K562 (cell line): ENCODE data around the gene REEP2. TPM values are rescaled to one million over a fixed set of nuclear protein-coding genes. Genes with fewer than 3 reads are reported as not detected.

Experiments
- ATAC-seq: fragments of 200-7000 bp; cut with Tn5 transposase; 3 replicates; pipeline ENCODE4 v1.9.1; 2020; ENCODE audit warnings: moderate library complexity
- BruUV-seq: library from RNA; stranded (reverse); fragments of 400-500 nt; replicated peaks from 2 replicates; lab custom pipeline; 2021; lab: Mats Ljungman, UMichigan
- CTCF ChIA-PET: fragments of 300-600 bp; formaldehyde crosslinking; extraction: SDS; loops from one replicate; lab custom pipeline; 2021; ENCODE audit warnings: low intra/inter-chr PET ratio; lab: Yijun Ruan, JAX
- POLR2A ChIA-PET: fragments of 300-600, 350-650 bp; sonication (Branson Sonifier 250); formaldehyde crosslinking; extraction: SDS; loops from one replicate; lab custom pipeline; 2021; ENCODE audit warnings: antibody characterized with exemption, inconsistent platforms; lab: Yijun Ruan, JAX
- DNase-seq, 4 experiments: peaks; one replicate each; pipeline versions ENCODE4 v3.0.0 to v3.0.0-alpha.2; 2011 to 2018; ENCODE audit warnings: low spot score in 3 of 4, mixed read lengths in 3 of 4; ENCODE audit errors: extremely low read depth in 1 of 4
- FAIRE-seq: peaks from 2 replicates; lab custom pipeline; 2011; peaks lifted over from hg19 to GRCh38; lab: Jason Lieb, UNC
- H2AFZ ChIP-seq: 2 replicates; pipeline ENCODE4 v1.6.0; 2011; ENCODE audit warnings: low read depth, low read length, control low read depth, inconsistent platforms
- H3K27ac ChIP-seq: fragments of 200-600 bp; 3 replicates; pipeline ENCODE4 v1.8.0; 2011; ENCODE audit warnings: low read depth, mild to moderate bottlenecking, control low read depth, inconsistent platforms, low read length, moderate library complexity, mixed read lengths; ENCODE audit errors: extremely low read depth
- H3K27me3 ChIP-seq, 2 experiments: fragments of 300-600 bp in 1 of 2; 2 replicates in 1 of 2; 3 replicates in 1 of 2; pipeline versions ENCODE4 v1.6.0 to v1.8.0; 2011; ENCODE audit warnings: inconsistent platforms in 2 of 2, low read length in 2 of 2, mild to moderate bottlenecking in 1 of 2, mixed read lengths in 1 of 2, moderate library complexity in 1 of 2; ENCODE audit not compliant: control insufficient read depth in 2 of 2, insufficient read depth in 2 of 2
- H3K36me3 ChIP-seq: fragments of 300-600 bp; 3 replicates; pipeline ENCODE4 v1.8.0; 2011; ENCODE audit warnings: mild to moderate bottlenecking, low read length, inconsistent platforms; ENCODE audit not compliant: control insufficient read depth, insufficient read depth
- H3K4me1 ChIP-seq, 2 experiments: fragments of 200-600 bp in 1 of 2; replicated peaks in 1 of 2; 2 replicates in 1 of 2; 3 replicates in 1 of 2; pipeline versions ENCODE4 v1.5.1 to v1.8.0; 2011; ENCODE audit warnings: inconsistent platforms in 2 of 2, low read length in 2 of 2, mild to moderate bottlenecking in 1 of 2, mixed read lengths in 1 of 2, moderate library complexity in 1 of 2; ENCODE audit not compliant: control insufficient read depth in 2 of 2, insufficient read depth in 2 of 2
- H3K4me2 ChIP-seq: 2 replicates; pipeline ENCODE4 v1.6.1; 2011; ENCODE audit warnings: low read length, control low read depth, inconsistent platforms, mixed read lengths; ENCODE audit not compliant: insufficient read depth
- H3K4me3 ChIP-seq: fragments of 200-600 bp; sonication (generic), shearing (Covaris generic); 2 replicates; pipeline ENCODE4 v1.5.1; 2016; ENCODE audit warnings: control low read depth, inconsistent platforms
- H3K79me2 ChIP-seq: fragments of 200-600 bp; 3 replicates; pipeline ENCODE4 v1.8.0; 2011; ENCODE audit warnings: low read length, inconsistent platforms; ENCODE audit not compliant: control insufficient read depth, insufficient read depth
- H3K9ac ChIP-seq, 2 experiments: 2 replicates each; pipeline versions ENCODE4 v1.6.0 to v1.6.1; 2011; ENCODE audit warnings: low read depth in 2 of 2, low read length in 2 of 2, control low read depth in 1 of 2, inconsistent platforms in 1 of 2, mild to moderate bottlenecking in 1 of 2, mixed read lengths in 1 of 2; ENCODE audit not compliant: insufficient read depth in 1 of 2
- H3K9me1 ChIP-seq: one replicate; pipeline ENCODE4 v1.6.0; 2011; ENCODE audit warnings: inconsistent platforms, mild to moderate bottlenecking, low read length, moderate library complexity; ENCODE audit not compliant: control insufficient read depth, insufficient read depth
- H3K9me3 ChIP-seq: replicated peaks from 2 replicates; pipeline ENCODE4 v1.5.1; 2011; ENCODE audit warnings: low read depth, low read length, inconsistent platforms; ENCODE audit not compliant: control insufficient read depth, insufficient read depth
- H4K20me1 ChIP-seq: replicated peaks from 2 replicates; pipeline ENCODE4 v1.6.1; 2011; ENCODE audit warnings: low read length, inconsistent platforms, mixed read lengths; ENCODE audit not compliant: control insufficient read depth, insufficient read depth
- ARID1B ChIP-seq: fragments of 450-650 bp; IDR thresholded peaks from 2 replicates; pipeline ENCODE4 v1.6.1; 2016; ENCODE audit warnings: antibody characterized with exemption, mild to moderate bottlenecking, inconsistent platforms
- ATF1 ChIP-seq, 2 experiments: fragments of 450-650 bp in 1 of 2; IDR thresholded peaks; 2 replicates each; pipeline ENCODE4 v1.6.1; 2016; ENCODE audit warnings: missing compliant biosample characterization in 1 of 2, missing genetic modification characterization in 1 of 2
- HDAC1 ChIP-seq, 2 experiments: fragments of 450-650 bp; IDR thresholded peaks; 2 replicates each; pipeline ENCODE4 v1.6.1; 2016 to 2017; ENCODE audit warnings: inconsistent platforms in 1 of 2, mild to moderate bottlenecking in 1 of 2, moderate library complexity in 1 of 2
- ZBTB8A ChIP-seq: fragments of 450-650 bp; IDR thresholded peaks from 2 replicates; pipeline ENCODE4 v1.6.1; 2018; ENCODE audit warnings: mild to moderate bottlenecking, moderate library complexity; ENCODE audit not compliant: partially characterized antibody
- ZNF263 ChIP-seq: sonication (generic); formaldehyde crosslinking; IDR thresholded peaks from 2 replicates; pipeline ENCODE4 v1.8.0; 2022; ENCODE audit warnings: mild to moderate bottlenecking, missing genetic modification reagents, borderline replicate concordance
- WGBS: fragments of 100-300 bp; shearing (Covaris generic); methylation state at CpG from one replicate; pipeline ENCODE4 v1.1.6; 2016; ENCODE audit warnings: low coverage, mixed read lengths; ENCODE audit not compliant: insufficient coverage; ENCODE audit errors: missing lambda C conversion rate; 5-methylcytosine and 5-hydroxymethylcytosine counted together
- in situ Hi-C: fragments of 300-500 bp; cut with MboI; formaldehyde crosslinking; loops from 4 replicates; pipeline ENCODE4 v1.15.0; 2018; ENCODE audit warnings: inconsistent platforms, mixed read lengths
- intact Hi-C: fragments of 100-400 bp; cut with micrococcal nuclease; formaldehyde crosslinking; loops from 2 replicates; pipeline ENCODE4 v1.14.2; 2022
- polyA plus RNA-seq, 8 experiments: library from polyadenylated mRNA; depleted of rRNA in 4 of 8; stranded (reverse) in 5 of 8; unstranded in 3 of 8; fragments of >200 nt; fragmentation: Nextera tagmentation in 2 of 8; fragmentation: Illumina TruSeq in 1 of 8; extraction: Ambion mirVana in 2 of 8; extraction: Trizol in 1 of 8; gene quantifications; 2 replicates each; pipeline versions ENCODE4 v1.2.1 to v1.2.3, GENCODE V29; 2011 to 2014; ENCODE audit warnings: inconsistent platforms in 1 of 8, missing spikeins in 1 of 8
- total RNA-seq, 7 experiments: library from RNA; depleted of rRNA in 6 of 7; stranded (reverse); fragments of >200 nt in 6 of 7; fragmentation: Illumina TruSeq in 2 of 7; extraction: Trizol in 2 of 7; gene quantifications; 2 replicates each; pipeline versions ENCODE4 v1.2.1 to v1.2.3, GENCODE V29; 2011 to 2021; ENCODE audit warnings: low replicate concordance in 1 of 7
- TF ChIP-seq, protein P1 (sequence below): fragments of 450-650 bp; formaldehyde crosslinking; IDR thresholded peaks from 2 replicates; pipeline ENCODE4 v1.4.0; 2022; ENCODE audit warnings: missing genetic modification characterization
- TF ChIP-seq, protein P2 (sequence below), 2 experiments: fragments of 450-650 bp; conservative IDR thresholded peaks; 2 replicates each; pipeline ENCODE4 v1.6.1; 2017; ENCODE audit warnings: mild to moderate bottlenecking in 2 of 2, moderate library complexity in 2 of 2
- TF ChIP-seq, protein P3 (sequence below): fragments of 450-650 bp; IDR thresholded peaks from 2 replicates; pipeline ENCODE4 v1.6.1; 2016; ENCODE audit warnings: low read depth, mild to moderate bottlenecking, moderate library complexity
- TF ChIP-seq, protein P4 (sequence below): sonication (generic); formaldehyde crosslinking; IDR thresholded peaks from 2 replicates; pipeline ENCODE4 v1.8.1; 2022; ENCODE audit warnings: missing genetic modification reagents

Gene REEP2
- total and polyA plus RNA-seq, 9 of the 15 experiments (the other 6 are each of a cell fraction or from before 2014, with no cell fraction given), result 0.03 to 1.1 (median 0.12) TPM; not detected in 1

DNA sequence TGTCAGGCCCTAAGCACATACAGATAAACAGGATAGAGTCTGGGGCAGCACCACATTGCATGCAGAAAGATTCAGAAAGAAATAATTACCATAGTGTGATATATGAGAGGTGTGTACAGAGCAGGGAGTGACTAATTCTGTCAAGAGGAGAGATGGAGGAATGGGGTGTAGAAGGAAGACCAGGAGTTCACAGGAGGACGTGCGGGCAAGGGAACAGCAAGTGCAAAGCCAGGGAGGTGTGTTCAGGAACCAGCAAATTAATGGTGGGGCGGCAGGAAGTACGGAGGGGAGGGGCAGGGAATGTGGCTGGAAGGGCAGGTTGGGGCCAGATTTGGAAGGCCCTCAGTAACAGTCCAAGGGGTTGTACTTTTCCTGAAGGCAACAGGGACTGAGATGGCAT, 43.8 kb downstream of the REEP2 start (continued):
- TF ChIP-seq, protein P1, sequence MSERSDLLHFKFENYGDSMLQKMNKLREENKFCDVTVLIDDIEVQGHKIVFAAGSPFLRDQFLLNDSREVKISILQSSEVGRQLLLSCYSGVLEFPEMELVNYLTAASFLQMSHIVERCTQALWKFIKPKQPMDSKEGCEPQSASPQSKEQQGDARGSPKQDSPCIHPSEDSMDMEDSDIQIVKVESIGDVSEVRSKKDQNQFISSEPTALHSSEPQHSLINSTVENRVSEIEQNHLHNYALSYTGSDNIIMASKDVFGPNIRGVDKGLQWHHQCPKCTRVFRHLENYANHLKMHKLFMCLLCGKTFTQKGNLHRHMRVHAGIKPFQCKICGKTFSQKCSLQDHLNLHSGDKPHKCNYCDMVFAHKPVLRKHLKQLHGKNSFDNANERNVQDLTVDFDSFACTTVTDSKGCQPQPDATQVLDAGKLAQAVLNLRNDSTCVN, result no peak
- TF ChIP-seq HDAC1 (IDR thresholded peaks at IDR 0.05) (no peak), ZNF263 (CRISPR knock-in tag) (no peak)

DNA sequence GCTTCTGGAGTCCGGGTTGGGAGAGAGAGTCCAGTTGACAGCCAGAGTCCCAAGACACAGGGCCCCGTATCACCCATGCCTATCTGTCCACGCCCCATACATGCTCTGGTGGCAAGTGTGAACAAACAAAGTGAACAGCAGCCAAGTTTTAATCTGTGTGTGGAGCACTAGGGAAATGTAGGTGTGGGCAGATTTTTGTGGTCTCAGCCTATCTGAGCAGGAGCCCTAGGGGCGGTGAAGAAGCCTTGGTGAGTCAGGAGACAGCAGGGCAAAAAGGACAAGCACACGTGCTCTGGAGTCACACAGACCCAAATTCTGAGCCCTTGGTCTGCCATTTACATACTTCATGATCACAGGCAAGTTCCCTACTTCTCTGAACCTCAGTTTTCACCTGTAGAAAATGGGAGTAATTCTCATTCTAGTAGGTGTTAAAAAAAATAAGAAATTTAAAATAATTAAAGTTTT, 49.7 kb downstream of the REEP2 start:
- peak; percentile 57 for ATAC-seq
- BruUV-seq, result no TSS peak
- TF ChIP-seq, protein P2, sequence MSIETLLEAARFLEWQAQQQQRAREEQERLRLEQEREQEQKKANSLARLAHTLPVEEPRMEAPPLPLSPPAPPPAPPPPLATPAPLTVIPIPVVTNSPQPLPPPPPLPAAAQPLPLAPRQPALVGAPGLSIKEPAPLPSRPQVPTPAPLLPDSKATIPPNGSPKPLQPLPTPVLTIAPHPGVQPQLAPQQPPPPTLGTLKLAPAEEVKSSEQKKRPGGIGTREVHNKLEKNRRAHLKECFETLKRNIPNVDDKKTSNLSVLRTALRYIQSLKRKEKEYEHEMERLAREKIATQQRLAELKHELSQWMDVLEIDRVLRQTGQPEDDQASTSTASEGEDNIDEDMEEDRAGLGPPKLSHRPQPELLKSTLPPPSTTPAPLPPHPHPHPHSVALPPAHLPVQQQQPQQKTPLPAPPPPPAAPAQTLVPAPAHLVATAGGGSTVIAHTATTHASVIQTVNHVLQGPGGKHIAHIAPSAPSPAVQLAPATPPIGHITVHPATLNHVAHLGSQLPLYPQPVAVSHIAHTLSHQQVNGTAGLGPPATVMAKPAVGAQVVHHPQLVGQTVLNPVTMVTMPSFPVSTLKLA (conservative IDR thresholded peaks at IDR 0.05), result peak; percentile 76 to 90
- no peak for TF ChIP-seq ZBTB8A
- TF ChIP-seq, protein P3, sequence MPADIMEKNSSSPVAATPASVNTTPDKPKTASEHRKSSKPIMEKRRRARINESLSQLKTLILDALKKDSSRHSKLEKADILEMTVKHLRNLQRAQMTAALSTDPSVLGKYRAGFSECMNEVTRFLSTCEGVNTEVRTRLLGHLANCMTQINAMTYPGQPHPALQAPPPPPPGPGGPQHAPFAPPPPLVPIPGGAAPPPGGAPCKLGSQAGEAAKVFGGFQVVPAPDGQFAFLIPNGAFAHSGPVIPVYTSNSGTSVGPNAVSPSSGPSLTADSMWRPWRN, result 0 out of 2 replicates have a peak, but pooled peaks have one; percentile 29
- TF ChIP-seq, protein P4, sequence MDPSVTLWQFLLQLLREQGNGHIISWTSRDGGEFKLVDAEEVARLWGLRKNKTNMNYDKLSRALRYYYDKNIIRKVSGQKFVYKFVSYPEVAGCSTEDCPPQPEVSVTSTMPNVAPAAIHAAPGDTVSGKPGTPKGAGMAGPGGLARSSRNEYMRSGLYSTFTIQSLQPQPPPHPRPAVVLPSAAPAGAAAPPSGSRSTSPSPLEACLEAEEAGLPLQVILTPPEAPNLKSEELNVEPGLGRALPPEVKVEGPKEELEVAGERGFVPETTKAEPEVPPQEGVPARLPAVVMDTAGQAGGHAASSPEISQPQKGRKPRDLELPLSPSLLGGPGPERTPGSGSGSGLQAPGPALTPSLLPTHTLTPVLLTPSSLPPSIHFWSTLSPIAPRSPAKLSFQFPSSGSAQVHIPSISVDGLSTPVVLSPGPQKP (CRISPR knock-in tag), result no peak
- no peak for TF ChIP-seq ATF1 (CRISPR knock-in tag; IDR thresholded peaks at IDR 0.05)
- peak; percentile 23; the same call in 1 of the 2 replicates for TF ChIP-seq ATF1 (tag; IDR thresholded peaks at IDR 0.05)
- peak; percentile 66 for TF ChIP-seq ARID1B

More for the DNA sequence above, 49.7 kb downstream of the REEP2 start:
- peak overlapping the region; percentile 58 for H3K27ac ChIP-seq
- H3K79me2 ChIP-seq, result peaks cover 6% of the 10 kb centered on the region; the same call in 1 of the 3 replicates
- peak overlapping the region; percentile 12 to 57; a peak in 3 of 4 replicates for H3K9ac ChIP-seq
- H3K36me3 ChIP-seq, result no peaks in the 10 kb centered on the region
- peak overlapping the region; percentile 43; the same call in 1 of the 2 replicates for H3K4me2 ChIP-seq
- H3K4me3 ChIP-seq, result no peak overlapping the region
- peaks cover 48% of the 10 kb centered on the region in 2 experiments for H3K4me1 ChIP-seq
- in situ Hi-C loops (no loop called here), intact Hi-C loops (no loop called here)
- DNase-seq (peak; percentile 66 to 84 (median 70)), FAIRE-seq (peak; percentile 90)
- 5% methylated on average over 5 of the region's 5 CpGs for WGBS
- ChIA-PET POLR2A (interaction anchor here (0.6 to 3.0 kb wide), 3 partner anchors 15 to 54 kb away, joined by 3 to 10 read pairs (median 5); partner anchors contain the start of genes EGR1 and ETF1), CTCF (no interaction called here)
- H2AFZ ChIP-seq, result peak overlapping the region; percentile 83
- no peaks in the 10 kb centered on the region for H4K20me1 ChIP-seq
- H3K27me3 ChIP-seq, result no peaks in the 10 kb centered on the region
- no peaks in the 10 kb centered on the region for H3K9me3 ChIP-seq
- no peaks in the 10 kb centered on the region for H3K9me1 ChIP-seq
